HG02571 (cell line): ENCODE measurements around the gene LOXHD1.

Experiments
- ATAC-seq: cut with Tn5 transposase; IDR thresholded peaks from one replicate; pipeline ENCODE4 v1.9.1; 2021; ENCODE audit warnings: mild to moderate bottlenecking, moderate library complexity; ENCODE audit not compliant: unreplicated experiment

LOXHD1 gene, protein sequence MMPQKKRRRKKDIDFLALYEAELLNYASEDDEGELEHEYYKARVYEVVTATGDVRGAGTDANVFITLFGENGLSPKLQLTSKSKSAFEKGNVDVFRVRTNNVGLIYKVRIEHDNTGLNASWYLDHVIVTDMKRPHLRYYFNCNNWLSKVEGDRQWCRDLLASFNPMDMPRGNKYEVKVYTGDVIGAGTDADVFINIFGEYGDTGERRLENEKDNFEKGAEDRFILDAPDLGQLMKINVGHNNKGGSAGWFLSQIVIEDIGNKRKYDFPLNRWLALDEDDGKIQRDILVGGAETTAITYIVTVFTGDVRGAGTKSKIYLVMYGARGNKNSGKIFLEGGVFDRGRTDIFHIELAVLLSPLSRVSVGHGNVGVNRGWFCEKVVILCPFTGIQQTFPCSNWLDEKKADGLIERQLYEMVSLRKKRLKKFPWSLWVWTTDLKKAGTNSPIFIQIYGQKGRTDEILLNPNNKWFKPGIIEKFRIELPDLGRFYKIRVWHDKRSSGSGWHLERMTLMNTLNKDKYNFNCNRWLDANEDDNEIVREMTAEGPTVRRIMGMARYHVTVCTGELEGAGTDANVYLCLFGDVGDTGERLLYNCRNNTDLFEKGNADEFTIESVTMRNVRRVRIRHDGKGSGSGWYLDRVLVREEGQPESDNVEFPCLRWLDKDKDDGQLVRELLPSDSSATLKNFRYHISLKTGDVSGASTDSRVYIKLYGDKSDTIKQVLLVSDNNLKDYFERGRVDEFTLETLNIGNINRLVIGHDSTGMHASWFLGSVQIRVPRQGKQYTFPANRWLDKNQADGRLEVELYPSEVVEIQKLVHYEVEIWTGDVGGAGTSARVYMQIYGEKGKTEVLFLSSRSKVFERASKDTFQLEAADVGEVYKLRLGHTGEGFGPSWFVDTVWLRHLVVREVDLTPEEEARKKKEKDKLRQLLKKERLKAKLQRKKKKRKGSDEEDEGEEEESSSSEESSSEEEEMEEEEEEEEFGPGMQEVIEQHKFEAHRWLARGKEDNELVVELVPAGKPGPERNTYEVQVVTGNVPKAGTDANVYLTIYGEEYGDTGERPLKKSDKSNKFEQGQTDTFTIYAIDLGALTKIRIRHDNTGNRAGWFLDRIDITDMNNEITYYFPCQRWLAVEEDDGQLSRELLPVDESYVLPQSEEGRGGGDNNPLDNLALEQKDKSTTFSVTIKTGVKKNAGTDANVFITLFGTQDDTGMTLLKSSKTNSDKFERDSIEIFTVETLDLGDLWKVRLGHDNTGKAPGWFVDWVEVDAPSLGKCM (N-terminal part only)

DNA sequence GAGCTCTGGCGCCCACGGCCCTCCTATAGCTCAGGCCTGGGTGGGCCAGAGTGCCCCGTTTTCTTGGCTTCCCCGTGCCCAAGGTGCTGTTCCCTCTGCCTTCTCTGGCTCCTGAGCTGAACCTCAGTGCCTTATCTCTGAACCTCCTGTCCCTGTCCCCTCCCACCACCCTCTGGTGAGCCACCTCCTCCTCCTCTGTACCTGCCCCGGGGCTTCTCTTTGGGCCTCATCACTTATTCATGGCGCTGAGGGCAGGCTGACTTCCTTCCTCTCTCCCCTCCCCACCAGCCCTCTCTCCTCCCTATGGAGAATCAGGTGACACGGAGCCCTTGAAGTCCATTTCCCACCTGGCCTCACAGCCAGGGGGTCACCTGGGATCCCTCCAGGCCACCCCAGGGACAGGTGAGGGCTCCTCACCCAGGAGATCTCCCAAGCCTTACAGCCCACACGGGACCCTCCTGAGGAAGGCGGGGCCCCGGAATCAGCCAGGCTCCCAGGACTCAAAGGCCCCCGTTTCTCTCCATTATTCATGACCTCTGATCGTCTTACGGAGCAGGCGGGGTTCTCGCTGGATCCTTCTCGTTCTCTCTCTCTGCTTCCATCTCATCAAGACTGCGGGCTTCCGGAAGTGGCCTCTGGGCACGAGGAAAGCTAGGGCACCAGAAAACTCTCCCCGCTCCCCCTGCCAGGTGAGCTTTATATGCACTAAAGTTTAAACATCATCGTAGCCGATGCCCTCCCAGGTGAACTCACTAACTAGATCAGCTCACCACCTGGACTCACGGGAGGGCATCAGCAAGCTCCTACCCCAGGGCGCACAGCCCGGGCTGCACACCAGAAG, at the start of gene LOXHD1:
Gene LOXHD1, minus strand, starts transcription at position 106 of the 841 bp plus-strand sequence. CDS start 187 bp downstream, outside the sequence.
- no peak for ATAC-seq

DNA sequence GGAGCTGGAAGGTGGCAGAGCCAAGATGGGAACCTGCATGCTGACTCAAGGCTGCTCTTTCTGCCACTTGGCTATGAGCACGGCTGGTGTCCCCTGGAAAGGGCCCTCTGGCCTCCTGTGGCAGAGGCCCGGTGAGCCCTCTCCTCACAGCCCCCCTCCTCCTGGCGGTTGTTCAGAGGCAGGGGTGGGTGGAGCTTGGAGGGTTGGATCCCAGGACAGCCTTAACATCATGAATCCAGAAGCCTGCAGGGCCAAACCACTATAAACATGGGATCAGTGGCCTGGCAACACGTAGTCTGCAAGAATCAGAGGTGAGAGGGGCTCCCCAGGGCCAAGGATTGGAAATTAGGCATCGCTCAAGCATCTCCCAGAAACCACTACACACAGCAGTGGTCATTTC, 48.5 kb upstream of the LOXHD1 start:
- ATAC-seq = no peak

DNA sequence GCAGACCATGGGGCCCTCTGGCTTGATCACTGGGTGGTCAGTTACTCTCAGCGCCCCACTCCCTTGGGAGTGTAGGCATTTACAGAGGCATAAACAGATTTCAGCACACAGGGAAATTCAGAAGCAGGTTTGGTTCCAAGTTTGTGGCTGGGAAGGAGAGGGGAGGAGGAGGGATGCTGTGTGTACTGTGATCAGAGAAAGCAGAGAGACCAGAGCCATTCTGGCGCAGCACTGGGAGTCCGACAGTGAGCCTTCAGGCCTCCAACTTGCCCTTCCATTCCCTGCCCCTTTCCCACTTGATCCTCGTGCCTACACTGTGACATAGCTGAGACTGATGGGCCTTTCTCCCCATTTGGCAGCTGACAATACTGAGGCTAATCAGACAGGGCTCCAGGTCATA, 47.8 kb upstream of the LOXHD1 start:
- no peak for ATAC-seq

DNA sequence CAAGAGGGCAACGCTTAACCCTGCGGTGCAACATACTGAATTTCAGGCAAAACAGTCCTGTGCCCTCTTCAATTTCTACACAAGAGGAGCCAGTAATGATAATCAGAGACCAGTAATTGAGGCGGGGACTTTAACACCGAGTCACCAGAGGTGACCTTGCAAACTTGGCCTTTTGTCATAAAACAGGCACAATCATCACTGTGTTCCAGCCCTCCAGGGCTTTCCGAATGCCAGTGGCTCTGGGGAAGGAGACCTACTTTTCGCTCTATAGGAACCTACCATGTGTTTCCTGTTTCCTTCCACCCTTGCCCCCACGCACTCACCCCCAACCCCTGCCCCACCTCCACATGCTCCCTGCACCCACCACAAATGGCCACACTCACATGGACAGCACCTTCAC, 47.2 kb upstream of the LOXHD1 start:
- no peak for ATAC-seq

DNA sequence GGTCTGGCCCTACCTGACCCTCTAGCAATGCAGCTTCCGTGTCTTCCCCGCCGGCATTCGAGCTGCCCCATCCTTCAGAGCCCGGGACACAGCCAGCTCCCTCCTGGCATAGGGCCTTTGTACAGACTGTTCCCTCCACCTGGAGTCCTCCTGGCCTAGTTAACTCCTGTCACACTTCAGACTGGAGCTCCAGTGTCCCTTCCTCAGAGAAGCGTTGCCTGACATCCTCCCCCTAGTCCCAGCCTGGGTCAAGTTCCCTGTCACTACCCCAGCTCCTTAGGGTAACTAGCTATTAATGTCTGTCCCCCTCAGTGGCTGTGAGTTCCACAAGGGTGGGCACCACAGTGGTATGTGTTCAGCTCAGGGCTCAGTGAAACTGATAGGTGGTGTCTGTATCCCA, 45.5 kb upstream of the LOXHD1 start:
- no peak for ATAC-seq

DNA sequence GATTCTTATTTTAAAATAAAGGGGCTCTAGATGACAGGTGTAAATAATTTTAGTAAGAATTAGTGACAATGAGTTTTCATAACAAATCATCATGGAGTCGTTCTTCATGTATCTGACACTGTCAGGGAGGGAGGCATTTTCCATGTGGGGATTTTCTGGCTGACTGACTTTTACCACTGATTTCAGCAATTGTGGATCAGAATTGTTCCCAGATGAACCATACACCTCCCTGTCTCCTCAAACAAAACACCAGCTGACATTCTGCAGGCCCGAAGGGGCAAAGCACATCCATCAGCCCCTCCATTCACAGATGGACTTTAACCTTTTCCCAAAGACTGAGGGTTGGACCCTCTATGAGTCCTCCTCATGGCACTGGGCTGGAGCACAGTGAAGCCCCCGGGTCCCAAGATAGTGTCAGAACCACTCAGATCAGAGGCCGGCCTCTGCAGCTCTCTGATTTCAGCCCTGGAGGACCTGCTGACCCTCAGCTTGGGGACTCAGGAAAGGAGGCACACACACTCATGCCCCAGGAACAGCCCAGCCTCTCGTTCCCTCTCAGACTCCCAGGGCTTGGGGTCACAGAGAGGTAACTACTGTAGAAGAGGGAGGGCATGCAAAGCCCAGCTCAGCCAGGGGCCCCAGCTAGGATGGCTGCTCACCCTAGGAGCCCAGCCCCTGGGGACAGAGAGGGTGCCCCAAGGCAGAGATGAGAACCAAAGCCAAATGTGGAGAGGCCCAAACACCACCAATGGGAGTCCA, 43.2 kb upstream of the LOXHD1 start:
- ATAC-seq = no peak

DNA sequence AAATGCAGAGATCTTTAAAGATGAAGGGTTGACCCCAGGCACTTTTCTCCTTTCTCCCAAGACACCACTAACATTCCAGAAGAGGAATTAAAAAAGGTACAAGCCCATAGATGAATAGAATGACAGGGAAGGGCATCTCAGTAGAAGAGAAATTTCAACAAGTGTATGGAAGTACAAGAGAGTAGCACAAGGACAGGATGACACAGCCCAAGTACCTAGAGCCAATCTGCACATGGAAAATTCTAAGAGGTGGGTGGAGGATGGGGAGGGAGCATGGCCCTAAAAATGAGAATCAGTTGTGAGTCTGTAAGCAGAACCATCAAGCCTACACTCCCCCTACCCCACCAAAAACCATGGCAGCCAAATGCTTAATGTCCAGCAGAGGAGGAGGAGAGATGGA, 39.7 kb upstream of the LOXHD1 start:
- no peak for ATAC-seq

DNA sequence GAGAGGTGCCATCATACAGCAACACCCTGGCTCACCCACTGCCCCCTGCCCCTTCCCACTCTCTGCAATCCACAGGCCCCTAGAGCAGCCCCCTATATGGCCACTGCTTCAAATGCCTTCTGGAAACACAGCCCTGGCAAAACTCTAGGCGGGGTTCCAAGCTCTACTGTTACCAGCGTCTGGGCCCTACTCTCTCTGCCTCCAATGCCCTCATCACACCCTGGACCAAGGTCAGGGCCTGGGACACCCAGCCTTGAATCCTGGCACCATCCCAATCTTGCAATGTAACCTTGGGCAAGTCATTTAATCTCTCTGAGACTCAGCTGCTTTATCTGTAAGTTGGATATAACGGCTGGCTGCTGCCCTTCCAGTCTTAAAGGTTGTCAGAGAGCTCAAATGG, 39.2 kb upstream of the LOXHD1 start:
- no peak for ATAC-seq

DNA sequence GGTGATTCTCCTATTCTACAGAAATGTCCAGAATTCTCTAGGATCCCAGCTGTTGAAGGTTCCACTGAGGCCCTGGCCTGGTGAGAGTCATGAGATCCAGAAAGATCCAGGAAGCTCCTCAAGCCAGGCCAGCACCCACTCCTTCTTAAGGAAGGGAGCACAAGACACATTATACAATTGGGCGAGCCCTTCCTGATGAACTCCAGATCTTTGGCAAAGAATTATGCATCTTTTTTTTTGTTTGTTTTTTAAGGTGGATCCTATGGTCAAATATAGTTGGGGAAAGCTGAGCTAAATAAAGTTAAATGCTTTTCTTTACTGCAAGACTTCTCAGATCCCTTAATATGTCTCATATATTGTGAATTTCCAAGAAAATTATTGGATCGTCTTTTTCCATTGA, 37.0 kb upstream of the LOXHD1 start:
- no peak for ATAC-seq

DNA sequence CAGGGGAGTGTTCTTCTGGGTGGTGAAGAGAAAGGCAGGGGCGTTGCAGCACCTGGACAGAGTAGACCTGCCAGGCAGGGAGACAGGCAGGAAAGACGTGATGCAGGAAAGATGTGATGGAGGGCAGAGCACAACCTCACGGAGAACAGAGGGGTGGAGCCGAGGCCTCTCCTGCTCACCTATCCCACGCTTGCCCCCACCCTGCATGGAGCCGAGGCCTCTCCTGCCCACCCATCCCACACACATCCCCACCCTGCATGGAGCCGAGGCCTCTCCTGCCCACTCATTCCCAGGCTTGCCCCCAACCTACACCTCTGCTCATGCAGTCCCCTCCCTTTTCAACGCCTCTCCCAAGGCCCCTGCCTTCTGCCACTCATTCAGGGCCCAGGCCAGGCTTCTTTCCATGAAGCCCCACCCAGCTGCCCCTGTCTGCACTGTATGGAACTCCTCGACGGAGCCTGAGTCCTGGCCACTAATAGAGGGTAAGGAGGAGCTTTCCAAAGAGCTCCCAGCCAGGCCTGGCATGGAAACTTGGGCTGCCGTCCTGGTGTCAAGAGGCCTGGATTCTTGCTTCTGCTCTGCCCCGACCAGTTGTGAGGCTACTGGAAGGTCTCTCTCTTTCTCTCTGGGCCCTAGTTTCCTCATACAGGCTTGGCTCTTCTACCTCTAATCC, 32.0 kb upstream of the LOXHD1 start:
- ATAC-seq = no peak

DNA sequence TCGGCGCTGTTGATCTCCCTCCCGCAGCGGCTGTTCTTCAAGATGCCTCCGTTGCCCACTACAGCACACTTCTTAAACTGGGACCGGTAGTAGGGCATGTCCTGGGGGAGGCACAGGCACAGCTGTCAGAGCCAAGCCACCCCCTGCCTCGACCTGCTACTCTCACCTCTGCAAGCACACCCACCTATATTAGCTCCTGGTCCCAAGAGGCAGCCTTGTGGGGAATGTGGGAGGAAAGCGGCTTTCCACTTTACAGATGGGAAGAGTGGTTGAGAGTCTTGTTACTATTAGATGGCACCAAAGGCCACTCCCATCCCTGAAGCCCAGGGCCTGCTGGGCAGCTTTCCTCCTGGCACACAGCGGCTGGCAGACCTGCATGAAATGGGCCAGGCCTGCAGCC, 29.2 kb upstream of the LOXHD1 start:
- no peak for ATAC-seq

DNA sequence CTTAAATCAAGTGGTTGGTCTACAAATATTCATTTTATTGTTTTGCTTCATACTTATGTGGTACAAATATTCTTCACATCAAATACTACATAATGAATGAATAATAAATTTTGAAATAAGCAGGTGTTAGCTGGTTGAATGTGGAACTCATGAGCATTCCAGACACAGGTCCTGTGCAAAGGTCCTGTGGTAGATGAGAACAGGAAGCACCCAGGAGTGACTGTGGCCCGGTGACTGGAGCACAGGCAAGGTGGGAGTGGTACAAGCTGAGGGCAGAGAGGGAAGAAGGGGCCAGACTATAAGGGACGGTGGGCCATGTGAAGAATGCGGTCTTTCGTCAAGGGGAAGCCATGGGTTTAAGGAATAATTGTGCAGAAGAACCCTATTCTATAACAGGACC, 26.2 kb upstream of the LOXHD1 start:
- no peak for ATAC-seq

DNA sequence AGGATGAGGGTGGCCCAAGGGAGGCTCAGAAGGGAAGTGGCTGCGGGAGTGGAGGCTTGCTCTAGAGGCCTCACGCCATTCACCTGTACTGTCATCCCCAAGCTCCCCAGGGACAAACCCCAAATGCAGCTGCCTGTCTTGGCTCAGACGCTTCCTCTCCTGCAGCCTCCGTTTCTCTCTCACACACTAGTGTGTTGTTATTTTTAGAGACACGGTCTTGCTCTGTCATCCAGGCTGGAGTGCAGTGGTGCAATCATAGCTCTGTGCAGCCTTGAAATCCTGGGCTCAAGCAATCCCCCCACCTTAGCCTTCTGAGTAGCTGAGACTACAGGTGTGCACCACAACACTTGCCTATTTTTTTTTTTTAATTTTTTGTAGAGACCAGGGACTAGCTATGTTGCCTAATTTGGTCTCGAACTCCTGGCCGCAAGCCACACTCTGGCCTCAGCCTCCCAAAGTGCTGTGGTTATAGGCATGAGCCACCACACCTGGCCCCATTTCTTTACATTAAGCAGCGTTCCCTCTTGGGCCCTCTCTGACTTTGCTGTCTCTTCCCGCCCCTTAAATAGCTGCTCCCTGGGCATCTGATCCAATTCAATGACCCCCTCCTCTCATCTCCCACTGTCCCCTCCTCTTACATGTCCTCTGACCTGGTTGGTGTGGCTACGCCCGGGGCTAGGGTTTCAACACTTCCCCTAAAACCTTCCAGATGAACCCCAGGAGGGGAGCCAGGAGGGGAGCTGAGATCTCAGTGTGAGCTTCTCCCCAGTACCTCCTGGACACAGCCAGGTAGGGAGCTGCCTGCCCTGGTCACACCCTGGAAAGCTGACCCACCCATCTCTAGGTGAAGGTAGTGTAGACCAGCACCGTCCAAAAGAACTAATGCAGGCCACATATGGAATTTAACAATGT, 24.0 kb upstream of the LOXHD1 start:
- no peak for ATAC-seq

DNA sequence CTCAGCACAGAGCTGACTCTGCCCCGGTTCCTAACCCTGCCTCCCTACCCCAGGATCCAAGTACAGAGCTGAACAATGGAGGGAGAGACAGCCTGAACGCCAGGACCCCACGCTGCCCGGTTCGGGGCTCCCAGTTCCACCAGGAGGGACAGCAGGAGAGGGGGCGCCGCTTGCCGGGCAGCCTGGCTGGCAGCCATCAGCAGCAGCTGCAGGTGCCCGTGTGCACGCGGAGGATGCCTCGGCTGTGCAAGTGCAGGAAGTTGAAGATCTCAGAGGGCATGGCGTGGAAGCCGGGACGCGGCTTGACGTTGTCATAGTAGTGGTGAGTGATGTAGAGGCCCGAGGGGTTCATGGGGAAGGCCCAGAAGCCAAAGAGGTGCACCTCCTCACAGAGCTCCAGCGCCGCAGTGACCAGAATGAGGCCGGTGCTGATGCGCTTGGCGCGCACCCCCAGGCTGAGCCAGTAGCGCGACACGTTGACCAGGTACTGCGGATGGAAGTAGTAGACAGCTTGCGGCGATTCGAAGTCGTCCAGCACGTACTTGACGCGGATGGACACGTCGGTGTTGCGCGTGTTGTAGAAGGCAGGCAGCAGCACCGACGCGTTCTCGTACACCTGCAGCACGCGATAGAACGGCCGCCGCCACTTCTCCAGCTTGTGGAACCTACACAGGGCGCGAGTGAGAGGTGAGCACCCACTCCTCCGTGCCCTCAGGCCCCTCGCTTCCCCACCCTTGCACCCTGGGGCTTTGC, 23.0 kb upstream of the LOXHD1 start:
- no peak for ATAC-seq

DNA sequence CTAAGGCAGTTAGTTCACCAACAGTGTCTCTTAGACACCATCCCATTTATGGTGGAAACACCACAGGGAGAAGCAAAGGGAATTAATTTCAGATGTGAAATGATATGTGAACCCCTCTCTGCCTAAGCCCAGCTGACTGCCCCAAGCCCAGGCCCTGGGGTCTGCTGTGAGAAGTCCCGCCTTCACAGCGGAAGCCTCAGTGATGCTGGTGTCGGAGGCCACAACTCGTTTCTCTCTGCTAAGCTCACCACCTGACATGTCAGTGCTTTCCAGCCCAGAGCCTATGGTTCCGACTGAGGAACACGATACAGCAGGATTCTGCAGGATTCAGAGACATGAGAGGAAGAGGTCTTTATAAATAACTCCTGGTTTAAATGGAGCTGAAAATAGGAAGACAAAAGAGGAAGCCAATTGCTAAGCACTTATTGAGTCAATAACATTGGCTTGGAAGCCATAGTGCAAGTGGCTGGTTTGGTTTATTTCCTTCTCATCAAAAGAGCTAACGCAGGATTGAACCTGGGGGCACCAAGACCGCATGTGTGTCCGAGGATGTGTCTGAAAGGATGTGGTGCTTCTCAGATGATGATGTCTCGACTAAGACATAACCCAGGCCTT, 21.9 kb upstream of the LOXHD1 start:
- no peak for ATAC-seq

DNA sequence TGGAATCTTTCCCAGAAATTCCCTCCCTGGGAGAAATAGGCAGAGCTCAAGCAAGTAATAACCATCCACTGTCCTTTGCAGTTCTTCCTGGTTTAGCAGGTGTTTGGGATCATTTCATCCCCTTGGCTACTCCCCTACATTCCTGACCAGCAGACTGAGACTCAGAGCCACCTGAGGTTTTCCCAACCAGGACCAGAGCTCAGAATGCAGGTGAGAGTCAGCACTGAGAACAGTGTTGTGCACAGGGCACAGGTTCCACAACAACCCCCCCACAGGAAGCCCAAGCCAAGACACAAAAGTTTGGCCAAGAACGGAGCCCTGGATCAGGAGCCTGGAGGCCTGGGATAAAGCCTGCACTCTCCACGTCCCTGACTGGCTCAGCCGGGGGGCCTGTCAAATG, 21.0 kb upstream of the LOXHD1 start:
- no peak for ATAC-seq

DNA sequence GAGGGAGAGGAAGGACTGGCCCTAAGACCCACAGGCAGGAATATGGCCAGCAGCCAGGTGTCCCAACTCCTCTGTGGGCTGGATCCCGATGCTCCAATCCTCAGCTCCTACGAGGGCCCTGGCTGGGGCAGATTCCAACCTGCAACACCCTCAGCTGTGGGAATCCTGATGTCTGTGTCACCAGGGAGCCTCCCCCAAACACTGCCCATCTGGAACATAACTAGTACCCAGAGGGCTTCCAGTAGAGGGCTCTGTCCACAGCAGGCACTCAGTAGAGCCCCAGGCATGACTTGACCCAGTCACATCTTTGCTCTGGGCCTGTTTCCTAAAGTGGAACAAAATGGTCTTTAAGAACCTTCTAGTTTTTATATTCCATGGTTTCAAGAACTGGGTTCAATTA, 20.6 kb upstream of the LOXHD1 start:
- no peak for ATAC-seq
